Neutrophil (primary cell): ENCODE measurements around the gene DIPK1B.

Source experiments
- H3K27ac ChIP-seq: fragments of 200-600 bp; sonication (generic); 2 replicates; pipeline ENCODE4 v1.5.1; 2016; ENCODE audit warnings: mild to moderate bottlenecking, moderate library complexity
- H3K27me3 ChIP-seq: fragments of 200-600 bp; sonication (generic); 2 replicates; pipeline ENCODE4 v1.6.0; 2016; ENCODE audit warnings: mild to moderate bottlenecking
- H3K36me3 ChIP-seq: fragments of 200-600 bp; sonication (generic); 2 replicates; pipeline ENCODE4 v1.5.1; 2017
- H3K4me1 ChIP-seq, 2 experiments: fragments of 200-600 bp in 1 of 2; sonication (generic) in 1 of 2; 1 replicate in 1 of 2; 2 replicates in 1 of 2; pipeline versions ENCODE4 v1.5.1 to v1.6.1; 2013 to 2016; ENCODE audit warnings: low read depth in 1 of 2, low read length in 1 of 2, mild to moderate bottlenecking in 1 of 2, moderate library complexity in 1 of 2; ENCODE audit not compliant: control insufficient read depth in 1 of 2, insufficient read depth in 1 of 2
- H3K4me3 ChIP-seq, 2 experiments: fragments of 200-600 bp in 1 of 2; sonication (generic) in 1 of 2; 1 replicate in 1 of 2; 2 replicates in 1 of 2; pipeline ENCODE4 v1.5.1; 2013 to 2016; ENCODE audit warnings: low read depth in 1 of 2, low read length in 1 of 2, mild to moderate bottlenecking in 1 of 2, moderate library complexity in 1 of 2
- H3K9me3 ChIP-seq: fragments of 200-600 bp; sonication (generic); 2 replicates; pipeline ENCODE4 v1.5.1; 2016
- TF ChIP-seq, protein P1 (sequence below): fragments of 200-600 bp; sonication (generic); IDR thresholded peaks from 2 replicates; pipeline ENCODE4 v1.5.1; 2016; ENCODE audit warnings: antibody characterized with exemption

DIPK1B gene

DNA sequence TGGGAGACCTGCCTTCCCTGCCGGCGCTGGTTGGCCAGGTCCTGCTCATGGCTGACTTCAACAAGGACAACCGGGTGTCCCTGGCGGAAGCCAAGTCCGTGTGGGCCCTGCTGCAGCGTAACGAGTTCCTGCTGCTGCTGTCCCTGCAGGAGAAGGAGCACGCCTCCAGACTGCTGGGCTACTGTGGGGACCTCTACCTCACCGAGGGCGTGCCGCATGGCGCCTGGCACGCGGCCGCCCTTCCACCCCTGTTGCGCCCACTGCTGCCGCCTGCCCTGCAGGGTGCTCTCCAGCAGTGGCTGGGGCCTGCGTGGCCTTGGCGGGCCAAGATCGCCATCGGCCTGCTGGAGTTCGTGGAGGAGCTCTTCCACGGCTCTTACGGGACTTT is 10.6 kb downstream of the DIPK1B start:
- TF ChIP-seq, protein P1, sequence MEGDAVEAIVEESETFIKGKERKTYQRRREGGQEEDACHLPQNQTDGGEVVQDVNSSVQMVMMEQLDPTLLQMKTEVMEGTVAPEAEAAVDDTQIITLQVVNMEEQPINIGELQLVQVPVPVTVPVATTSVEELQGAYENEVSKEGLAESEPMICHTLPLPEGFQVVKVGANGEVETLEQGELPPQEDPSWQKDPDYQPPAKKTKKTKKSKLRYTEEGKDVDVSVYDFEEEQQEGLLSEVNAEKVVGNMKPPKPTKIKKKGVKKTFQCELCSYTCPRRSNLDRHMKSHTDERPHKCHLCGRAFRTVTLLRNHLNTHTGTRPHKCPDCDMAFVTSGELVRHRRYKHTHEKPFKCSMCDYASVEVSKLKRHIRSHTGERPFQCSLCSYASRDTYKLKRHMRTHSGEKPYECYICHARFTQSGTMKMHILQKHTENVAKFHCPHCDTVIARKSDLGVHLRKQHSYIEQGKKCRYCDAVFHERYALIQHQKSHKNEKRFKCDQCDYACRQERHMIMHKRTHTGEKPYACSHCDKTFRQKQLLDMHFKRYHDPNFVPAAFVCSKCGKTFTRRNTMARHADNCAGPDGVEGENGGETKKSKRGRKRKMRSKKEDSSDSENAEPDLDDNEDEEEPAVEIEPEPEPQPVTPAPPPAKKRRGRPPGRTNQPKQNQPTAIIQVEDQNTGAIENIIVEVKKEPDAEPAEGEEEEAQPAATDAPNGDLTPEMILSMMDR: no peak
- Histone ChIP-seq H3K27ac (no peak overlapping the region), H3K9me3 (no peaks in the 10 kb centered on the region), H3K4me3 (no peak overlapping the region), H3K27me3 (peaks cover 15% of the 10 kb centered on the region), H3K36me3 (peaks cover 60% of the 10 kb centered on the region), H3K4me1 (peaks cover 26 to 30% of the 10 kb centered on the region in 2 experiments)

DNA sequence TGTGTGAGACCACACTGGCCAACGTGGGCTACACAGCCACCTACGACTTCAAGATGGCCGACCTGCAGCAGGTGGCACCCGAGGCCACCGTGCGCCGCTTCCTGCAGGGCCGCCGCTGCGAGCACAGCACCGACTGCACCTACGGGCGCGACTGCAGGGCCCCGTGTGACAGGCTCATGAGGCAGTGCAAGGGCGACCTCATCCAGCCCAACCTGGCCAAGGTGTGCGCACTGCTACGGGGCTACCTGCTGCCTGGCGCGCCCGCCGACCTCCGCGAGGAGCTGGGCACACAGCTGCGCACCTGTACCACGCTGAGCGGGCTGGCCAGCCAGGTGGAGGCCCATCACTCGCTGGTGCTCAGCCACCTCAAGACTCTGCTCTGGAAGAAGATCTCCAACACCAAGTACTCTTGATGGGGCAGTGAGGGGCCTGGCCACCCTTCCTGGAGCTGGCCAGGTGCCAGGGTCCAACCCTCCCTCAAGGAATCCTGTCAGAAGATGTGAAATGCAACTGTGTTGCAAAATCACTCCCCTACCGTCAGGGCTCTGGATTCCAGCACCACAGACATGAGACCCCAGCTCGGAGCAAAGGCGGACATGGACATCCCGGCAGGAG is 11.1 kb downstream of the DIPK1B start:
- Histone ChIP-seq H3K4me3 (no peak overlapping the region), H3K4me1 (peaks cover 30 to 35% of the 10 kb centered on the region in 2 experiments), H3K27me3 (peaks cover 15% of the 10 kb centered on the region), H3K27ac (no peak overlapping the region), H3K36me3 (peaks cover 60% of the 10 kb centered on the region), H3K9me3 (no peaks in the 10 kb centered on the region)
- TF ChIP-seq, protein P1: no peak

DNA sequence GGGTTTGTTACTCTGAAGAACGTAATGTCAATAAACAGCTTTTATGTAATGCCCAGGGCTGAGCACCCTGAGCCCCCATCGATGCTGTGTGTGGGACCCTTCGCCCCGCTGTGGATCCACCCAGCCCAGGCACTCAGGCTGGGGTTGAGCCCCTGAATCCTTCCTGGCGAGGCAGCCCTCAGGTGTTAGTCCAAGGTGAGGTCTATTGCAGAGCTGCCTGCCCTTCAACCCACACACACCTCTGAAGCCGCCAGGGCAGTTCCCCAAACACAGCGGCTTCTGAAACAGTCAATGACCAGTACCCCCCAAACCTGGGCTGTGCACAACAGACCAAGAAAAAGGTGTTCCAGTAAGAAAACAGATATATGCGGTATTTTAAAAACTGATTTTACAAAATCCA is 11.6 kb downstream of the DIPK1B start:
- no peaks in the 10 kb centered on the region for H3K9me3 ChIP-seq

DNA sequence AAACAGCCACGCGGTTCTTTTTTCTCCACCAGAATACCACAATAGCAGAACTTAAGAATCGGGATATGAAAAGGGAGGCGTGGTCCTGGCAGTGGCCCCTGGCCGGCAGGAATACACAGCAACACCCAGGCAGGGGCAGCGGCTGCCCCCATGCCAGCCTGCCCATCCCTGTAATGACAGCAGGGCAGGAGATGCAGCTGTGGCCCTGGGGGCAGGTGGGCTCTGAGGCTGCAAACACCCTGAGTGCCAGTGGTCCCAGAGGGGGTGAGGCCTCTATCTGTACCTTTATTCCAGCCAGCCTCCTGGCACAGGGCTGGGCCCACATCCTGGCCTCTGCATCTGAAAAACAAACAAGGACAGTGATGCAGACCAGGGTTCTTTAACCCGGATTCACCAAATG is 12.4 kb downstream of the DIPK1B start:
- no peak overlapping the region for H3K4me3 ChIP-seq
- no peak overlapping the region for H3K27ac ChIP-seq
- H3K27me3 ChIP-seq: peaks cover 18% of the 10 kb centered on the region
- H3K36me3 ChIP-seq: peaks cover 60% of the 10 kb centered on the region
- no peaks in the 10 kb centered on the region for H3K9me3 ChIP-seq
- peaks cover 28 to 31% of the 10 kb centered on the region in 2 experiments for H3K4me1 ChIP-seq
- TF ChIP-seq, protein P1: no peak

More for the DNA sequence above, 11.6 kb downstream of the DIPK1B start:
- Histone ChIP-seq H3K4me1 (peaks cover 35 to 37% of the 10 kb centered on the region in 2 experiments), H3K4me3 (no peak overlapping the region), H3K27me3 (peaks cover 15% of the 10 kb centered on the region), H3K36me3 (peaks cover 60% of the 10 kb centered on the region), H3K27ac (no peak overlapping the region)
- TF ChIP-seq, protein P1: no peak

DNA sequence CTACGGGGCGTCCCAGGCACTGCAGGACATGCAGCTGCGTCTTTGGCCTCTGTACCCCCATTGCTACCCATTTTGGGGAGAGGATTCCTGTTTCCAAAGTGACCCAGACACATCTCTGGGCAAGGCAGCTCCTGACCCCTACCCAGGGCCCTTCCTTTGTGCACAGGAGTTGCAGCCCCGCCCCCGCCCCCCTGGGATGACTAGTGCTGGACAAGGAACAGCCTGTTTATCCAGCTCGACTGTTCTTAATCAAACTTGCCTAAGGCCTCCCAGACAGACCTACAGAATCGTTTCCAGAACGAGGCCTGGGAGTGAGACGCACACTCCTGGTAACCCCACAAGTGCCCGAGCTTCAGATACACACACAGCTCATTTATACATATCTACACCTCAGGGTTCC is 13.2 kb downstream of the DIPK1B start:
- Histone ChIP-seq H3K9me3 (no peaks in the 10 kb centered on the region), H3K27me3 (peaks cover 25% of the 10 kb centered on the region), H3K27ac (no peak overlapping the region), H3K36me3 (peaks cover 59% of the 10 kb centered on the region), H3K4me3 (no peak overlapping the region), H3K4me1 (peaks cover 28 to 30% of the 10 kb centered on the region in 2 experiments)
- TF ChIP-seq, protein P1: no peak
